CD1c-positive myeloid dendritic cell (primary cell): ENCODE measurements around the gene PLXNA1.

Source experiments
- DNase-seq: peaks from one replicate; pipeline ENCODE4 v3.0.0-alpha.2; 2016; ENCODE audit errors: extremely low spot score

Gene PLXNA1

DNA sequence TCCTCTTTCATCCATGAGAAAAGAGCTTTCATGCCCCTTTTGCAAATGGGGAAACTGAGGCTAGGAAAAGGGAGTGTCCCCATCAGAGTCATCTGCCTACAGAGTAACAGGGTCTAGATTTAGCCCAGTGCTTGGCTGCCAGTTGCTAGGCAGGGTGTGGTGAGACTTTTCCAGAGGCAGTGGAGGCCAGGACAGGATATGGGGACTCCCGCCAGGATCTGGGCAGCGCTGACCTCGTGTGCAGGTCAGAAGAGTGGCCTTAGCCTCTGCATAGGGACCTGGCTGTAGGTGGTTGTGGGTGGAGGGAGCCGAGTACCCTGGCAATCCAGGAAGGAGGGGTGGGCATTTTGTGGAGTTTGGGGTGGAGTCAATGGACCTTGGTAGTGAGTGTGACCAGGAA, 4.2 kb downstream of the PLXNA1 start:
- DNase-seq = no peak

DNA sequence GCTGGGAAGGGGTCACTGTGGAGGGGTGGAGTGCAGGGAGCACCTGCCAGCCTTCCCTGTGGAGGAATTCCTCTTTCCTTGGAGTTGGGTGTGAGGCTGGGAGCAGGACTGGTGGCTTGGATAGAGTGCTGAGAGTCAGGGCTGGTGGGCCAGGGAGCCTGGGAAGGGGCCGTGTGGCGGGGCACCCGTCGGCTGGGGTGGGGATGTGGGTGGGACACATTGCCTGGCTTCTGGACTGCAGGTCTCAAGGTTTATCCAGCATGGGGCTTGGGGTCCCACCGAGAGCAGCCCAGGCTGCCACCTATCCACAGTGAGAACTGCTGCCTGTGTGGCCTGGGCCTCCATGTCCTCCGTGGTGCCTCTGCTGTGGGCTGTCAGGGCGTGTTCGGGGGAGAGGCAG, 4.7 kb downstream of the PLXNA1 start:
- DNase-seq = no peak

DNA sequence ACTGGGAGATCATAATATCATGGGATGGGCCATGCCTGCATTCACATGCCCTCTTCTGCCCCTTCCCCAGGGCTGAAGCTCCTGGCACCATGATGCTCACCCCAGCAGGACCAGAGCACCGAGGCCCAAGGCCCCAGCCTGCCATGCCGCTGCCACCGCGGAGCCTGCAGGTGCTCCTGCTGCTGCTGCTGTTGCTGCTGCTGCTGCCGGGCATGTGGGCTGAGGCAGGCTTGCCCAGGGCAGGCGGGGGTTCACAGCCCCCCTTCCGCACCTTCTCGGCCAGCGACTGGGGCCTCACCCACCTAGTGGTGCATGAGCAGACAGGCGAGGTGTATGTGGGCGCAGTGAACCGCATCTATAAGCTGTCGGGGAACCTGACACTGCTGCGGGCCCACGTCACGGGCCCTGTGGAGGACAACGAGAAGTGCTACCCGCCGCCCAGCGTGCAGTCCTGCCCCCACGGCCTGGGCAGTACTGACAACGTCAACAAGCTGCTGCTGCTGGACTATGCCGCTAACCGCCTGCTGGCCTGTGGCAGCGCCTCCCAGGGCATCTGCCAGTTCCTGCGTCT, 5.6 kb downstream of the PLXNA1 start:
- DNase-seq = no peak

DNA sequence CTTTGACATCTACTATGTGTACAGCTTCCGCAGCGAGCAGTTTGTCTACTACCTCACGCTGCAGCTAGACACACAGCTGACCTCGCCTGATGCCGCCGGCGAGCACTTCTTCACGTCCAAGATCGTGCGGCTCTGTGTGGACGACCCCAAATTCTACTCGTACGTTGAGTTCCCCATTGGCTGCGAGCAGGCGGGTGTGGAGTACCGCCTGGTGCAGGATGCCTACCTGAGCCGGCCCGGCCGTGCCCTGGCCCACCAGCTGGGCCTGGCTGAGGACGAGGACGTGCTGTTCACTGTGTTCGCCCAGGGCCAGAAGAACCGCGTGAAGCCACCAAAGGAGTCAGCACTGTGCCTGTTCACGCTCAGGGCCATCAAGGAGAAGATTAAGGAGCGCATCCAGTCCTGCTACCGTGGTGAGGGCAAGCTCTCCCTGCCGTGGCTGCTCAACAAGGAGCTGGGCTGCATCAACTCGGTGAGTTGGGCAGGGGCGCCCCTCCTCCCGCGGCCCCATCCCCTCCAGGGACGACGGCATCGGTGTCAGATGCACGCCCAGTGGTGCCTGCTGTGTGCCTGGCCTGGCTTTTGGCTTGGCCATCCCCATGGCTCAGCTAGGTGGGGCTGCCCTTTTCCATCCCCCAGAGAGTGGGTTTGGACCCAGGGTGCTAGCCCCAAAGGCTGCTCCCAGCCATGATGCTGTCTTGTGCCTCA, 6.6 kb downstream of the PLXNA1 start:
- DNase-seq = no peak

DNA sequence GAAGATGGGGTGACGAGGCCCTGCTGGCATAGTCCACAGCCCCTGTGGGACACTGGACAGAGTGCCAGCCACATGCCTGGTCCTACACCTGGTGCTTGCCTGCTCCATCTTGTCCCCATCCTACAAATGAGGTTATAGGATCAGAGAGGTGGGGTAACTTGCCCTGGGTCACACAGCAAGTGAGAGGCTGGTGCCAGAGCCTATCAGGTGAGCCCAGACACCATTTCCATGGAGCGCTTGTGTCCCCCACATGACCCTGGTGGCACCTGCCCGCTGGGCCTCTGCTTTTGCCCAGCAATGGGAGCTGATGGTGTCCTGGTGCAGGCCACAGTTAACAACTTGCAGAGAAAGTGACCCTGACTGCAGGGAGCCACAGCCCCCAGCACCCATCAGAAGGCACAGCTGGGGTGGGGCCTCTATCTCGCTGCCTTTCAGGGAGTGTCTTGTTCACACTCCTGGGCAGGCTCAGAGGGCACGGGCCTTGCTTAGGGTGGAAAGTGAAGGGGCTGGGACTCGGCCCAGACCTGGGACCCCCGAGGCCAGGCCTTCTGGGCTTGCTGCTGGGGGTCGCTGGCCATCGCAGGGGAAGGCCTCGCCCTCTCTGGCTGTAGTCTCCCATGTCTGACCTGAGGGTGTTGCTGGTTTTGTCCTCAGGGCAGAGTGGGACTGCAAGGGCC, 7.2 kb downstream of the PLXNA1 start:
- no peak for DNase-seq

DNA sequence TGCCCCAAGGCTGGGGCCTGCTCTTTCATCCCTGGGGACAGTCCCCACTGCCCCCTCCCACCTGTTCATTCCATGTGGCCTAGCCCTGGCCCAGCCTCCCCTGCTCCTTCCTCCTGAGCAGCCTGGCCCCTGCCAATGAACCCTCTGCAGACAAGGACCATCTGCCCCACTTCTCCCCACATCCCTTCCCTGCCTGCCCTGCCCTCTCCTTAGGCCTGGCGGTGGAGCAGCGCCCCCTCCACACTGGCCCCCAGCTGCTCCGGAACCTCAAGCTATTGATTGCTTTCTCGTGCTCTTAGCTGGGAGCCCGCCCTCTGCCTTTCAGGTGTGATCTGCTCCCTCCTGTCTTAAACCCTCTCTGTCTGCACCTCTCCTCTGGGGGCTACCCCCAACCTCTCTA, 8.0 kb downstream of the PLXNA1 start:
- no peak for DNase-seq

DNA sequence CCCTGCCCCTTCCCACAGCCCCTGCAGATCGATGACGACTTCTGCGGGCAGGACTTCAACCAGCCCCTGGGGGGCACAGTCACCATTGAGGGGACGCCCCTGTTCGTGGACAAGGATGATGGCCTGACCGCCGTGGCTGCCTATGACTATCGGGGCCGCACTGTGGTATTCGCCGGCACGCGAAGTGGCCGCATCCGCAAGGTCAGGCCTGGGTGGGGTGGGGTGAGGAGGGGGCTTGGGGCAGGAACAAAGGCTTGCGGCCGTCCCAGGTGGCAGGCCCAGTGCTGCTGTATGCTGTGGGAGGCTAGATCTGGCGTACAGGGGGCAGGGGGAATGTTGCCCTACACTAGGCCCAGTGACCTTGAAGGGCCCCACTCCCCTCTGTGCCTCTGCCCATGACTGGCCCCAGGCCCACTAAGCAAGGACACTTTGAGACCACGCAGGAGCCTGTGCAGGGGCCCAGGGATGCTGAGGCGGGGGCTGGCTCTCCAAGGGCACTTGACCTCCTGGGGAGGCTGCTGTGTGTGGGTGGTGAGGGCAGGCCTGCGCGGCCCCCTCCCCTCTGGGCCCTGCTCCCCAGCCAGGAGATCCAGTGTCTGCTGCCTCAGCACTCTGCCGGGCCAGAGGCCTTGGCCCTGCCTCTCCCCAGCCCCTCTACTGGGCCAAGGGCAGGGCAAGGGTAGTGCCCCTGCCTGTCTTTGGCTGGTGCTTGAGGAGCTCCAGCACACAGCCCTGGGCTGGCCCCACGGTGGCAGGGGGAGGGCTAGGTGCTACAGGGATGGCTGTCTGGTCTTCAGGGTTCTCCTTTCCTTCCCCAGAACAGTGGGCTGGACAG, 8.7 kb downstream of the PLXNA1 start:
- DNase-seq = no peak

DNA sequence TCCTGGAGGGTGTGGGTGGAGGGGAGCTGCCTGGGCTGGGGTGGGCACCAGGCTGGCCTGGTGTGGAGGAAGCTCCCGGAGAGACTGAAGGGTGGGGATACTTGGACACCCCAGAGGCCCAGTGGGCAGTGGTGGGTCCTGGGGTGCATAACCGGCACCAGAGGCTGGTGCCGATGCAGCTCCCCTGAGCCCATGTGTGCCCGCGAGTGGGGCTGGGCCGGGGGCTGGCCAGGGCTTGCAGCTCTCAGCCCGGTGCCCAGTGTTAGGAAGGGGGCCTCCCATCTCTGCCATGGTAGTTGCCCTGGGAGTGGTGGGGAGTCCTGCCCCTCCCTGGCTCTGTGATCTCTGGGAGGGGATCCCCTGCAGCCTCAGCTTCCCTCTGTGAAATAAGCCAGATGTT, 9.3 kb downstream of the PLXNA1 start:
- DNase-seq = no peak

DNA sequence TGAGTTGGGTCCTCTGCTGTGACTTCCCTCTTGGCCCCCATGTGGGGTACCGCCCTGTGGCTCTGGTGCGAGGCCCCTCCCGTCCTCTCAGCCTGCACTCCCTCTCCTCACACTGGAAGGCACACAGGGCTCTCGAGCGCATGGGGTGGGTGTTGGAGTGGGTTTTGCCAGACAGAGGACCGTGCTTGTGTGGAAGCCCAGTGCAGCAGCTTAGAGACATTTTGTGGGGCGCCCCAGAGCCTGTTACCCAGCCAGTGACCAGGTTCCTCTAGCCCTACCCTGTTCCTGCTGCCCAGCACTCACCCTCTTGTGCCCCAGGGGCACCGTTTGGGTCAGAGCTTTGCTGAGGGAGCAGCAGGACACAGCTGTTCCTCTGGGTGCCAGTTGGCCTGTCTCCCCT, 9.9 kb downstream of the PLXNA1 start:
- no peak for DNase-seq

DNA sequence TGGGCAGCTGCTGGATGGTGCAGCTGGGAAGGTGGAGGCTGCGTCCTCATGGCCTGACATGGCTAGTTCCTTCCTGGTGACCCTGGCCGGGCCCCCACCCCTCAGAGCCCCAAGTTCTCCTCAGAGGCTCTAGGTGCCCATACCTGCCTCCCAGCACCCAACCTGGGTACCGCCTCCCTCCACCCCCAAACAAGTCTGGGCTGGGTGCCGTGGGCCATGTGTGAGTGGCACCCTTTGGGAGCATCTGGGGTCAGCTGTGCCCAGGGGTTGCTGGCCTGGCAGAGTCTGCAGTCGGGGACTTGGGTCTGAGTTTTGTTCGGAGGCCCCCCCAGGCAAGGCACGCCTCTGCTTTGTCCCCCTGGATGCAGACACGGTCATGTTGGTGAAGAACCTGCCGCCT, 10.5 kb downstream of the PLXNA1 start:
- no peak for DNase-seq

DNA sequence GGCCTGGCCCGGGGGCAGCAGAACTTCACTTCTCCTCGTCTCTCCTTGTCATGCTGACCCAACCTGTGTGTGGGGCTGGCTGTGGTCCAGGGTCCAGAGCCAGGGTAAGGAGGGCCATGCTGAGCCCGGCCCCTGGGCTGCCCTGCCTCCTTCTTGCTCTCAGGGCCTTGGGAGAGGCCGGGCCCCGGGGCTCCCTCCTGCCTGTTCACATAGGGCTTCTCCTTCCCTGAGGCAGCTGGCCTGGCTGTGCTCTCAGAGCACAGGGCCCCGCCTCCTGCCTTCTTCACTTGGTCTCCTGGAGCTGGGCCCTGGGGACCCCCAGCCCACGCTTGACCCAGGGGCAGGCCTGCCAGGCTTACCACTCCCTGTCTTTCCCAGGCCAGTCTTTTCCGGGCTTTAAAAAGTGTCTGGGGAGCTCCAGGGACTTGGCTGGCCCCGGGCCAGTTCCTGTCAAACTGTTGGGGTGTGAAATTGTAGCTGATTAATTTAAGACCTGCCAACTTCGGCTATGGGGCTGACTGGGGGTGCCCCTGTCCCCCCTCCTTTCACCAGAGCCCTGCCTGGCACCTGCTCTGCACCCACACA, 11.8 kb downstream of the PLXNA1 start:
- DNase-seq = no peak

DNA sequence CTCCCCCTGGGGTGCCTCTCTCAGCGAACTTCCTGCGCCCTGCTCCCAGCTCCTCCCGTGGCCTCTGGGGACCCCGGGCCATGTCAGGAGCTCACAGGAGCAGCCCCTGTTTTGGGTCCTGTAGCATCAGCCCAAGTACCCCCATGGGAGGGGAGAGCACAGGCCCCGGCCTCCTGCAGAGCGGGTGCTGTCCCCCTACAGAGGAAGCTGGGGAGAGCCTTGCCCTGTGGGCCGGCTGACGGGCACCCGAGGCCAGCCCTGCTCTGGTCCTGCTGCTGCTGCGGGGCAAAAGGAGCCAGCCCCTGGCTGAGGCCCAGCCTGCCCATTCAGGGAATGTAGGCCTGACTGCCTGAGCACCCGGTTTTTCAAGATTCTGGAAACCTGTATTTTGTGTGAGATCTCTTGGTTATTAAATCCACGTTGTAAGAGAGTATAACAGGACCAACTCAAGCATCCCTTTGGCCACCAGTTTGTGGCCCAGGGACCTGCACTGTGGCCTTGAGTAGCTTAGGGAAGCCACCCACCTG, 12.4 kb downstream of the PLXNA1 start:
- DNase-seq = no peak

DNA sequence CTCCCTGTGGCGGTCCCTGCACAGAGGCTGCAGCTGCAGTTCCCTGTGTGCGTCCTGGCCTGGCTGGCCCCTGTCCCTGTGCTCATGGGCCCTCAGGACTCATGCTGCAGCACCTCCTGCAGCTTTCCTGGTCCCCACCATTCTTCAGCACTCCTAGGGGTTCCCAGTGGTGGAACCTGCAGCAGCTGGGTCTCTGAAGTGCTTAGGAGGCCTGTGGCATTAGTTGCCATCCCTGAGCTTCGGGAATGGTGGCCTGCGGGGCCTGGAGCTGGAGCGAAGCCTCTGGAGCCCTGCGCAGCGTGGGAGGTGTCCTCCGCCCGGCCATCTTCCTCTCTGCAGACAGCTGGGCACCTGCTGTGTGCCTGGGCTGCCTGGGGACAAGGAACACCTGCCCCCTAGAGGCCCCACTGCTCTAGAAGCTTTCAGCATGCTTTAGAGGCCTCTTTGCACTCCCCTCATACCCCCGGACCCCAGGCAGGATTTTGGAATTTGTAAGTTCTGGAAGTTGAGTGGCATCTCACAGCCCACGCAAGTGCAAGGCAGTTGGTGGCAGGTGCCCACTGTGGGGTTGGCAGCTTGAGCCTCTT, 13.1 kb downstream of the PLXNA1 start:
- no peak for DNase-seq

DNA sequence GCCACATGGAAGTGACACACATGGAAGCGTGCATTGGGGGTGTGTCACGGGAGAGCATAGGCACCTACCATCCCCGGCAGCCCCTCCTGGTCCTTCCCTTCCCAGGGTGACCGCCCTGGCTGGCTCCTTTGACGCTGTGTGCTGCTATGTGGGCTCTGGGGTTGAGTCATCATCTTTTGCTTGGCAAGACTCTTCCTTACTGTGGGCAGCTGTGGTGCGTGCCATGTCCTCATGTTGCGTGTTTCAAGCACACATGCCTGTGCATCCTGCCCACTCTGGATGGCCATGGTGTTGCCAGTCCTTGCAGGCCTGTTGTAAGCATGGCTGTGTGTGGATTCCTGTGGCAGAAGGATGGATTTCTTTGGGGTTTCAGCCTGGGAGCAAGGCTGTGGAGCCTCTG, 14.0 kb downstream of the PLXNA1 start:
- no peak for DNase-seq

DNA sequence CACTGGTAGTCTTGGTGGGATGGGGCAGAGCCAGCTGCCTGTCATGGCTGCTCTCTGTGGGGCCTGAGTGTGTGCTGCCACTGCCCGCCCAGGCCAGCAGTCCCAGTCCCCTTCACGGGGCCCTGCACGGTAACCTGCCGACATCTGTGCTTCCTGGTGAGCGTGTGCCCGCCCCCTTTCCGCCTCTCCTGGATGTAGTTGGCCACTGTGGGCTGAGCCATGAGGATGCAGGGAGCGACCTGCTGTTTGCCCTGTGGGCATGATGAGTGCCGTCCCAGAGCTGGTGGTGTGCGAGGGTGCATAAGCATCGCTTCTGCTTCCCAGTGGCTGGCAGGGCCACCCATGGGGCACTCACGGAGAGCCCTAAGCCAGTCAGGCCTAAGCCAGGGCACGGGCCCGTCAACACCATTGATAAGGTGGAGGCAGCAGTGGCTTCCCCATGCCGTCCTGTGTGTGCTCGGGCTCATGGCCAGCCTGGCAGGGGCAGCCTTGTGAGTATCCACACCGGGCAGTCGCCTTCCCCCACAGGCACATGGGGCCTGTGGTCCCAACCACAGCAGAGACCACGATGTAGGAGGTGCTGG, 14.6 kb downstream of the PLXNA1 start:
- no peak for DNase-seq

DNA sequence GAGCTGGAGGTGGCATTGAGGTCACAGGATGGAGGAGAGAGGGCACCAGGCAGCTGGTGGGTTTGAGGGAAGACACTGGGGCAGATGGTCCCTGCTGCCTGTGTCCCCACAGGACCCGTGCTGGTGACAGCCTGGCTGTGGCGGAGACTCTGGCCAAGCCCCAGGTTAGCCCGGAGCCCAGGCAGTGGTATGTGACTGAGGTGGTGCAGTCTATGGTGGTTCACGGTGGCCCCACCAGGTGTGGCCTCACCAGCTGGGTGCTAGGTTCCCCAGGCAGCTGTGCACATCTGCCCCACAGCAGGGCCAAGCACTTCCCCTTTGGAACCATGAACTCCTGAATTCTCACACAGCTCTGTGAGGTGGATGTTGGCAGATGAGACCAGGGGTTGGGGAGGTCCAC, 15.4 kb downstream of the PLXNA1 start:
- DNase-seq = no peak

DNA sequence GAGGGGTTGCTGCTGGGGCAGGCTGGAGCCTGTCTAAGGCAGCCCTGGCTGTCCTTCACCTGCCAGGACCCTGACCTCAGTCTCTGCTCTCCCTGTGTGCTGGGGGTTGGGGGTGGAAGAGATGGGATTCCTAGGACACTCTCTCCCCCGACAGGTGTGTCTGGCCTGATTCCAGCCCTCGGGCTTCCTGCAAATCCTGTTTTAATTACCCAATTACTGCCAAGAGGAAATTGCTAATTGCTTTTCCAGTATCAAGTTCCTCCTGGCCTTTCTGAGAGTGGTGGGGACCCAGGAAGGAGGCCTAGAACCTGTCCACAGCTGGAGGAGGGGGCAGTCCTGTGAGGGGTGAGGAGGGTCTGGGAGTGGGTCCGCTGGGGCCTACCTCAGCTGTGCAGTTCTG, 15.8 kb downstream of the PLXNA1 start:
- DNase-seq = no peak

DNA sequence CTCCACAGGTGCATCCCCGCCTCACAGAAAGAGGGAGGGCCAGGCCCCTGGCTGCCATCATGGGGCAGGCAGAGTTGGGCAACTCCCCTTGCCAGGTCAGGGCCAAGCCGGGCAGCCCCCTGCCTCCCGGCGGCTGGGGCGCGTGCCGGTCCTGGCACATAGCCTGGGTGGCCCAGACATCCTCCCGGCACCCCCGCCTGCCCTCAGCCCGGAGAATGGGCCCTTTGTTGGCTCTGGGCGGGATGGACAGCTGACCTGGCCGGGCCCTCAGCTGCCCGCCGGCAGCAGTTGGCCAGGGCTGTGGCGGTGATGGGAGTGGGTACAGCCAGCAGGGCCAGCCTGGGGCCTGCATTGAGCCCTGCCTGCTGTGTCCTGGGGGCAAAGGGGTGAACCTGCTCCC, 16.5 kb downstream of the PLXNA1 start:
- no peak for DNase-seq

DNA sequence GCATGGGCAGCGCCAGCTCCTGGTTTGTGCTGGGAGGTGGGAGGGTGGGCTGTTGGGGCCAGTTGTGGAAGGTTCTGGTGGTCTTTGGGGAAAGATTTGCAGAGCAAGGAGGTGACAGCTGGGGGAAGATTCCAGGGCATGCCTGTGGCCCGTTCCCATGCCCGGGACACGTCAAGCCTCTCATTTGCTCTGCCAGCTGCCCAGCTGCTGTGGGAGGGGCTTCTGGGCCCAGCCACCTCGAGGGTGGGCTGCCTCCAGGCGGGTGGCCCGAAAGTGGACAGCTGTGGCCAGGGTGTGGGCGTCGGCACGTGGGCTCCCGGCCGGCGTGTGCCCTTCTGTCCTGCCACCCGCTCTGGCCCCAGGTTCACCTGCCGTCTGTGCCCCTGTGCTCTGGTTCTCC, 17.2 kb downstream of the PLXNA1 start:
- DNase-seq = no peak

DNA sequence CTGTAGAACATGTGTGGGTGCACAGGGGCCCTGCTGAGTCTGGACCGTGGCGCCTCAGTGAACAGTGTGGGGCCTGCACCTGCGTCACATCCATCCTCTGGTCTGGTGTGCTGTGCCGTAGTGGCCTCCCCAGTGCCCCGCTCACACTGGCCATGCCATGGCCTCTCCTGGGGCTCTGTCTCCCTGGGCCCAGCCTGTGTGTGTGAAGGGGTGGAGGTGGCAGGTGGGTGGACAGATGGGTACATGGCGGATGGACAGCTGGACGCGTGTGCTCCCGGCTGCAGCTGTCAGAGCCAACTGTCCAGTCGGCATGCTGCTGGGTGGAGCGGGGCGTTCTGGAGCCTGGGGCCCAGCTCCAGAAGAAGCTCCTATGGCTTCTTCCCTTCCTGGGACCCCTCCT, 17.8 kb downstream of the PLXNA1 start:
- no peak for DNase-seq

DNA sequence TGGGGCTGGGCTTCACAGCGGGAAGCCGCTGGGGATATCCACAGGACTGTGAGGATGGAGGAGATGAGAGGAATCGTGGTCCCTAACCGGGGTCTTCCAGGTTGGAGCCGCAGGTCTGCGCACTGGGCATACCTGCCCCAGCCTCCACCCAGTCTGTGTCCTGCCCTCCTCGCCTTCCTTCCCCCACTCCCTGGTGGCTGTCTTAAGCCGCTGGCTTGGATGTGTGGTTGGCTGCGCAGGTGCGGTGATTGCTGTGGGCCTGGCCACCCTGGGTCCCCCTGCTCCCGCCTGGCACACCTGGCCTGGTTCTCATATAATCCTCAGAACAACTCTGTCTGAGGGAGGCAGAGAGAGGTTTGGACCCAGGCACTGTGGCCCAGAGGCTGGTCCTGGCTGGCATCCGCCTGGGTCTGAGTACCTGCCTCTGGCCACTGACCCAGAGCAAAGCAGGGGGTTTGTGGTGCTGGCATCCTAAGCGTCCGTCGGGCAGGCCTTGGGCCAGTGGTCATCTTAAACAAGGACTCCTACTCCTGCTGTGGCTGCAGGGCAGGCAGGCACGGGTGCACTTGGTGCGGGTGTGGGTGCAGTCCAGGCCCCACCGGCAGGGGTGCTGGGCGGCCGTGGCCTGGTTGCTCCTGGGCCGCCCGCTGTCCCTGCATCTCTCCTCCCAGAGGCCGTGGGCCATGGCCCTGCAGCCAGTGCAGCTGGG, 18.7 kb downstream of the PLXNA1 start:
- no peak for DNase-seq
